ENCODE data around the gene DYNC1I1.

GRCh38 chr7:95800787-95801186, 28.4 kb downstream of the DYNC1I1 start:
- TF ChIP-seq CTCF (IDR thresholded peaks at IDR 0.05) (no peak), POLR2A (IDR thresholded peaks at IDR 0.05) (no peak)
